ENCODE results near the gene MS4A1. TPM values are rescaled to one million over a fixed set of nuclear protein-coding genes. Genes with fewer than 3 reads are reported as not detected.

MS4A1 gene
- total and polyA plus RNA-seq, 2 experiments from 2014 or later, result 0.23 TPM; not detected in 1

- H3K4me1 ChIP-seq (ENCODE audit: insufficient read depth), result no peaks in the 10 kb centered on the region
- no peak overlapping the region for H3K4me3 ChIP-seq
- H3K4me1 Mint-ChIP-seq, result no peaks in the 10 kb centered on the region
- H3K27me3 Mint-ChIP-seq (ENCODE audit: insufficient read depth, low read depth, poor library complexity), result no peaks in the 10 kb centered on the region
- no peaks in the 10 kb centered on the region for H3K36me3 ChIP-seq (ENCODE audit: insufficient read depth)
- peaks cover 12% of the 10 kb centered on the region; the same call in 2 of the 3 replicates for H3K9me3 Mint-ChIP-seq
- H3F3A ChIP-seq (replicated peaks; ENCODE audit: low read depth), result no peaks in the 10 kb centered on the region
- no peak for DNase-seq (ENCODE audit: low spot score)
- H3K4me3 Mint-ChIP-seq, result no peak overlapping the region
- no peak overlapping the region for H2AFZ ChIP-seq
- TF ChIP-seq CTCF (conservative IDR thresholded peaks at IDR 0.05; ENCODE audit: low read depth in 2 of 2), result no peak
- no peak for TF ChIP-seq REST (IDR thresholded peaks at IDR 0.05; ENCODE audit: unreplicated experiment)
- TF ChIP-seq STAT1 (IDR thresholded peaks at IDR 0.05; ENCODE audit: unreplicated experiment), result no peak
- no peak for TF ChIP-seq ZNF114 (CRISPR knock-in tag; IDR thresholded peaks at IDR 0.05)
- no peak for TF ChIP-seq ZNF462 (CRISPR knock-in tag; IDR thresholded peaks at IDR 0.05)
- TF ChIP-seq ETS1 (IDR thresholded peaks at IDR 0.05), result no peak
- no peak for TF ChIP-seq JUNB (IDR thresholded peaks at IDR 0.05; ENCODE audit: unreplicated experiment)
- no peak for TF ChIP-seq NANOG (IDR thresholded peaks at IDR 0.05; ENCODE audit: borderline replicate concordance)
- ATAC-seq, result no peak
- peaks cover 4% of the 10 kb centered on the region; the same call in 1 of the 3 replicates for H3K36me3 Mint-ChIP-seq (ENCODE audit: low read depth)
- peaks cover 13% of the 10 kb centered on the region for H3K9me2 ChIP-seq (ENCODE audit: insufficient read depth)
- H3K27ac Mint-ChIP-seq, result no peak overlapping the region
- no peaks in the 10 kb centered on the region for H3K27me3 ChIP-seq (ENCODE audit: insufficient read depth)
- H3K4me2 ChIP-seq, result no peak overlapping the region
- no peaks in the 10 kb centered on the region for H4K20me1 ChIP-seq (replicated peaks; ENCODE audit: insufficient read depth)
- no peak overlapping the region for H3K27ac ChIP-seq (ENCODE audit: low read depth)
- H3K79me2 ChIP-seq (replicated peaks; ENCODE audit: insufficient read depth), result no peaks in the 10 kb centered on the region
Observed at GRCh38 chr11:60420015-60420414, 35.6 kb upstream of the MS4A1 start.

Data from GM23338 (cell line).